GM08714 (cell line): ENCODE measurements around the gene POU4F1.

Experiments
- H3K4me3 ChIP-seq: fragments of 200-500 bp; sonication (Bioruptor generic); 2 replicates; pipeline ENCODE4 v1.5.1; 2014; ENCODE audit warnings: mild to moderate bottlenecking, low read length, inconsistent platforms
- ZNF274 ChIP-seq: IDR thresholded peaks from 2 replicates; pipeline ENCODE4 v1.6.1; 2012; ENCODE audit warnings: mild to moderate bottlenecking, low read depth, low read length

Gene POU4F1

DNA sequence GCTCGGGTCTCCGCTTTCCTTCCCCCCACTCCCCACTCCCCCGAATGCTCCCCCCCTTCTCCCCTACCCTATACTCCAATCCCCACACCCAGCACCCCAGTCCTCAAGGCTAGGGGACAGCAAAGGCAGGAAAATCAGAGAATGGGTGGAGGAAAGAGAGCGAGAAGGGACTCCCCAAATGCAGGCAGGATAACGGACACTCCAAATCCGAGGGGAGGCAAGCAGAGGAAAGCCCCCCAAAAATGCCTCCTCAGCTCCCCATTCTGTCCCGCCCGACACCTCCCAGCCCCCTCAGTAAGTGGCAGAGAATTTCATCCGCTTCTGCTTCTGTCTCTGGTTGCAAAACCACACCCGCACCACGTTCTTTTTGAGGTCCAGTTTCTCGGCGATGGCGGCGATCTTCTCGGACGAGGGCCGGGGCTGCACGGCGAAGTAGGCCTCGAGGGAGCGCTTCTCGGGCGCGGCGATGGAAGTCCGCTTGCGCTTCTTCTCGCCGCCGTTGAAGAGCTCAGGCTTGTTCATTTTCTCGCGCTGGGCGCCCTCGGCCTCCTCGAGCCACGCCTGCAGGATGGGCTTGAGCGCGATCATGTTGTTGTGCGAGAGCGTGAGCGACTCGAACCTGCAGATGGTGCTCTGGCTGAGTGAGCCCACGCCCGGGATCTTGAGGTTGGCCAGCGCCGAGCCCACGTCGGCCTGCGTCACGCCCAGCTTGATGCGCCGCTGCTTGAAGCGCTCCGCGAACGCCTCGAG lies 2.1 kb downstream of the POU4F1 start:
- no peak for TF ChIP-seq ZNF274
- no peak overlapping the region; the same call in 1 of the 2 replicates for H3K4me3 ChIP-seq

- no peak overlapping the region for H3K4me3 ChIP-seq
- no peak for TF ChIP-seq ZNF274
These were observed 3.0 kb downstream of the POU4F1 start for GRCh38 chr13:78600280-78600883.

GRCh38 chr13:78599645-78600279 lies 3.6 kb downstream of the POU4F1 start:
- TF ChIP-seq ZNF274: no peak
- no peak overlapping the region for H3K4me3 ChIP-seq

DNA sequence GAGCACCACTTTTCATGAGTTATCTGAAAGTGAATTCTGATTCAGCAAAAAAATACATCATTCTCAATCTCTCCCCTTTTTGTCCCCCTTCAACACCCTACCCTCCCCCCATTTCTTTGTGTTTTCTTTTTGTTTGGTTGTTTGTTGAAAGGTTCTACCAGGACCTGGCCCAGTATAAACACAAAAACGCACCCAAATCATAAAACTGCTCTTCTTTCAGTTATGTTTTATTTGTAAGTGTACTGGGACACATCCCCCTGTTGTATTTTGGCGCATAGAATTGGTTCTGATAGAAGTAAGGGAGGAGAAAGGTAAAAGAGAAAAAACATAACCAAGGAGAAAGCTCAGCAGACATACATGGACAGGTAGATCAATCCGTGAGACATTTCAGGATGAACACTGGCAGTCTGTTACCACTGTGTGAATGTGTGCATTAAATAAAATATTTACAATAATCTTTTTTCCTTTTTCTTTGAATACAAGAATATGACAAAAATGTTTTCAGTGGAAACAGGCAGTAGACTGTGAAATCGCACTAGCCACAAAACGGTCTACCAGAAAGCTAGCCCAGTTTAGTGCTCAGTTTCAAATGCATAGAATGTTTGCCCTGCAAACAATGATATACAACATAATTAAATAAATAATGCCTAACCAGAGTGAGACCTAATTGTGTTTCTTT lies 4.2 kb downstream of the POU4F1 start:
- no peak for TF ChIP-seq ZNF274
- H3K4me3 ChIP-seq: no peak overlapping the region

DNA sequence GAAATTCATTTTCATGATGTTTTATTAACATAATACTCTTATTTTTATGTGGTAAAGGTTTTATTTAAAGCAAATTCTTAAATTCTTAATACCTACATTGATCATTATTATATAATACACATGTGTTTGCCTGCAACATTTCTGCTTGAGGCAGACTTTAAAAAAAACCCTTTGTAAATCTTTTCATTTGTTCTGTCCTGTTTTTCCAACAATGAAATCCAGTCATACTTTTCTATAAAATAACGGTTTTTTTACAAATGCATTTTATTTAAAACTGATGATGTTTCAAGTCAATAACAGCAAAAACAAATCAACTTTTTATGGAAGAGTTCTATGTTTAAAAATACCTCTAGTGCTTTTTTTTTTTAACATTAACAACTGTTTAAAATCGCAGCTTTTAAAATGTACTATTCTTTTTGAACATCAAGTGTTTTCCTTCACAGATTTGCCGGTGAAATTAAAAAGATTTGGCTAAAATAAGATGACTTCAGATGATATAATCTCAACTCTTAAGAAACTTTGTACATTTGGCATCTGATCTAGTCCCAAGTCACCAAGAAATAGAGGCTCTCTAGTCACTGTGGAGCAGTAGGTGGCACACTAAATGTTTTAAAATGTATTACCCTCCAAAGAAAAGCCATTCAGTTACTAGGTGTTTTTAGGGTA lies 5.1 kb downstream of the POU4F1 start:
- TF ChIP-seq ZNF274: no peak
- H3K4me3 ChIP-seq: no peak overlapping the region

- H3K4me3 ChIP-seq: no peak overlapping the region
- TF ChIP-seq ZNF274: no peak
These were observed 5.8 kb downstream of the POU4F1 start for GRCh38 chr13:78597602-78597932.

DNA sequence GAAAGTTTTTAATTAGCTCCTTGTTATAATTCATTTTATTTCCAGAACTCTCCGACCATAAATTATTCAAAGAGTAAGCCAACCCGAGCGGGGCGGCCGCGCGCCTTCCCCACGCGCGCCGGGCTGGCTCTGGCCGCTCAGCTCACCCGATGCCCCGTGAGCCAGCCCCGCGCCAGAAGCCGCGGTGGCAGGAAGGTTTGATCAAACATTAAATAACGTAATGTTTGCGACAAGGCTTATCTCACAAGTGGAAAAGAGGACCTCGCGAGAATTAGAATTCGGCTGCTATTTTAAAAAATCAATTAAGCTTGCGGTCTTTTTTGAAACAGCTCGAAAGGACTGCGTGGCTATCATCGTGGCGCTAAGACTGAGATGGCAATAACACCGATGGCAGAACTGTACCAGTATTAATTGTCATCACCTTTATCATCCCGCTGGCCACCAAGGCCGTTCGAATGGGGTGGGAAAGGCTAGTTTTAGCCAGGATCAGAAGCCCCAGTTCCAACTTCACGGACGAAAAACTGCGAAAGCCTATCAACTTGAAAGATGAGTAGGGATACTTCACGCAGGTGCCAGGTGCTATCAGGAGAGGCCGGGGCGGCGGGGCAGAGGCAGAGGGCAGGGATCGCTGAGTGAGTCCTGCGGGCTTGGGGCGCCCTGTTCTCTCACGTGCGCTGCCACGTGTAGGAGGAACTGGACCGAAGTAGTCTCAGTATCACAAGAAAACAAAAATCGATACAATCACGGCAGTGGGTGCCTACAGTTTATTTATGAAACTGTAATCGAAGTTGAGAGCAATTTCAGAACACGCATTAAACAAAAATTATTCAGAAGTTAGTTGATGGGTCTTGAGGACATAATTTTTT lies 6.4 kb downstream of the POU4F1 start:
- H3K4me3 ChIP-seq: no peak overlapping the region; the same call in 1 of the 2 replicates
- no peak for TF ChIP-seq ZNF274

- H3K4me3 ChIP-seq: no peak overlapping the region; the same call in 1 of the 2 replicates
- no peak for TF ChIP-seq ZNF274
These were observed 7.0 kb downstream of the POU4F1 start for GRCh38 chr13:78596399-78596735.

GRCh38 chr13:78595495-78596398 lies 7.6 kb downstream of the POU4F1 start:
- H3K4me3 ChIP-seq: peak overlapping the region; percentile 6; the same call in 1 of the 2 replicates
- no peak for TF ChIP-seq ZNF274

DNA sequence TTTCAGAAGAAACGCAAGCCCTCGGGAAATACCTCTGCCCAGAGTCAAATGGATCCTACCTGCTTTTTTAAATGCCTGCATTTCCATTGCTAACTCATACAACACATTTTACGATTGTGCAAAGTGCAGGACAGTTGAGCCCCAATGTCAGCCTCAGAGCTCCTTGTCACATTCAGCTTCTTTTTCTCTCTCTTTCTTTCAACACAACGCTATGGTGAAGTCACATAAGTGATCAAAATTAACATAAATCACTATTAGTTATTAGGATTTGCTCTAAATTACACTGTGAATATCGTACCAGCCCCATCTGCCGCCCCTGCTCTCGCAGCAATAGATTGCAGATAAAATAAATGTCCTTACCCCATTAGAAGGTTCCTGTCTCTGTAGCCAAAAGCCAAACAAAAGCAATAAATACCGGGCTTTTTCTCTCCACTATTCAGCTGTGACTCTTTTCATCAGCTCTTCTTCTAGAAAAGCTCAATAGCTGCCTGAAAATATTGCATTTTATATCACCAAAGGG lies 8.8 kb downstream of the POU4F1 start:
- TF ChIP-seq ZNF274: no peak
- H3K4me3 ChIP-seq: no peak overlapping the region

DNA sequence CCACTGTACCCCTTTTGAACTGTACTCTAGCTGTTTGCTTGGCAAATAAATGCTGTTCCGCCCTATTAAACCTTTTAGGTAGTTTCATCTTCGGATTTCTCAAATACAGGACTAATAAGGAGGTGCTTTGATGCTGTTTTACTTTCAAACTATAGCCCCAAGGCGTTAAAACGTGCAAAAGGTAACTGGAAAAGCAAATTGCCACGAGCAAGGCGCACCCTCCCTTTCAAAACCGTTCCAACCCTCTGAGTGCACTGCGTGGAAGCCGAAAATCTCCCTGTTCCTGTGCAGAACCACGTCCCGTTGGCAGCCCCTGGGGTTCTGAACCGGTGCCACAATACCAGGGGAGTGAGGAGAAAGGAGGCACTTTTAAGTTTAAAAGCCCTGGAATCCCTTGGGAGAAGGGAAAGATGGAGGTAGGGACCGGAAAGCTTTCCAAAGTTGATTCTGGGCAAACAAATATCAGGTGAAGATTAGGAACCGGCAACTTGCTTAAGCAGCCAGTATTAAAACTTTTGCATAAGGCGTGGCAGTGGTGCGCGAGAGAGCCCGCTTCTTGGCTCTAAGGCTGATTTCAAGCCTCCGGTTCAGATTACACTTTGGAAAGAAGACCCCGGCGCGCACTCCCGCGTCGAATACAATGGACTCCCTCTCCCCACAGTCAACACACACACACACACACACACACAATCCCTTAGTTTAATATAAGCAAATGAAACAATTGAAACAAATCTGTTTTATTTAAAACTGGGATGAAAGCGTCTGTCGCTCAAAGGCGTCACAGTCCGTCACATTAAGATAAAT lies 9.5 kb downstream of the POU4F1 start:
- H3K4me3 ChIP-seq: no peak overlapping the region
- TF ChIP-seq ZNF274: no peak

DNA sequence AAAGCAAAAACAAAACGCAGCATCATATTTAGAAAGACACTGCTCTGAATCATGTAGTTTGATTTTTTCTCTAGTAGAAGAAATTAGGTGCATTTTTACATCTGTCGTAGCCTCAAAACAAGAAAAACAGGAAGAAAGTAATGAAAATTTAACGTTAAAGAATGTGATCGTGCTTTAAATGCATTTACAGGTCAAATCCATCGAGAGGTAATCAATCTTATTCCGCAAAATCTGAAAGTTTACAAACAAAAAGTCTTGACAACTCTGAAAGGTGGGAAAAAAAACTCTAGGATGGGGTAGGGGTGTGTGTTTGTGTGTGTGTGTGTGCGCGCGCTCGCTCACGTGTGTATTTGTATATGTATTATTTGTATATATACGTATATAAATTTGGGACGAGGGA lies 10.2 kb downstream of the POU4F1 start:
- no peak for TF ChIP-seq ZNF274
- no peak overlapping the region for H3K4me3 ChIP-seq
